Ovary (tissue), 9 donors: Measurements from ENCODE around the gene IQSEC3. TPM values are rescaled to one million over a fixed set of nuclear protein-coding genes. Genes with fewer than 3 reads are reported as not detected.
A peak's percentile ranks its signal among the peaks of the same experiment; 100 is the strongest.

Source experiments
- DNase-seq, 5 donors: peaks; one replicate each; pipeline ENCODE4 v3.0.0-alpha.2; 2019 to 2020
- H3K27ac ChIP-seq, 2 donors: fragments of 200-600 bp; one replicate each; pipeline versions ENCODE4 v1.5.1 to v1.8.0; 2019 to 2022
- H3K27me3 ChIP-seq: fragments of 200-600 bp; one replicate; pipeline ENCODE4 v1.8.0; 2022
- H3K36me3 ChIP-seq: fragments of 200-600 bp; sonication (generic); one replicate; pipeline ENCODE4 v1.5.1; 2019
- H3K4me1 ChIP-seq: one replicate; pipeline ENCODE4 v1.8.1; 2013; ENCODE audit warnings: mild to moderate bottlenecking, moderate library complexity; ENCODE audit not compliant: insufficient read depth
- H3K4me3 ChIP-seq: fragments of 200-600 bp; sonication (generic); one replicate; pipeline ENCODE4 v1.5.1; 2017
- H3K9me3 ChIP-seq, 2 donors: fragments of 200-600 bp in 1 of 2; sonication (generic) in 1 of 2; one replicate each; pipeline versions ENCODE4 v1.5.1 to v1.8.1; 2013 to 2019; ENCODE audit warnings: mild to moderate bottlenecking in 1 of 2, moderate library complexity in 1 of 2
- EP300 ChIP-seq: sonication (generic); formaldehyde crosslinking; IDR thresholded peaks from one replicate; pipeline ENCODE4 v1.6.1; 2017; ENCODE audit warnings: antibody characterized with exemption
- POLR2A ChIP-seq: fragments of 450-650 bp; IDR thresholded peaks from one replicate; pipeline ENCODE4 v1.6.1; 2017; ENCODE audit warnings: antibody characterized with exemption, mild to moderate bottlenecking, moderate library complexity
- WGBS, 3 donors: extraction: QIAGEN DNeasy Blood & Tissue Kit in 1 of 3; methylation state at CpG; one replicate each; pipeline versions ENCODE4 v1.1.5 to v1.1.7; 2013 to 2017; 5-methylcytosine and 5-hydroxymethylcytosine counted together
- intact Hi-C, 4 donors: fragments of 100-400 bp; cut with DNase I; formaldehyde crosslinking; loops; one replicate each; pipeline versions ENCODE4 v1.11.0 to v1.15.1; 2022 to 2023
- polyA plus RNA-seq, 2 donors: library from polyadenylated mRNA; stranded (reverse); fragments of 200-250 nt in 1 of 2; fragments of 350-450 nt in 1 of 2; fragmentation: Illumina TruSeq in 1 of 2; extraction: RNeasy Lipid Tissue Mini Kit (QIAGEN cat#74804) in 1 of 2; gene quantifications; one replicate each; pipeline ENCODE4 v1.2.3, GENCODE V29; 2013 to 2014
- total RNA-seq, 7 donors: library from RNA; depleted of rRNA in 2 of 7; stranded (reverse); fragments of >200 nt in 2 of 7; fragmentation: NEBNext Ultra II Directional in 3 of 7; extraction: Animal tissue kit (Norgen Biotek cat#: 25700) in 3 of 7; gene quantifications; one replicate each; pipeline versions ENCODE4 v1.1.0 to v1.2.4, GENCODE V29; 2016 to 2023
- TF ChIP-seq, protein P1 (sequence below), 3 donors: fragments of 450-650 bp in 2 of 3; fragments of 200-600 bp in 1 of 3; IDR thresholded peaks; one replicate each; pipeline versions ENCODE4 v1.5.1 to v1.8.0; 2016 to 2022; ENCODE audit warnings: antibody characterized with exemption in 3 of 3, mild to moderate bottlenecking in 1 of 3
- donor health status: DM: no; HTN: no; CAD: no; lungs with moderate emphysema.
- donor health status: DM: no; HTN: no; CAD: no.
- donor health status: Bipolar disorder and iron deficiency.
- donor health status: DM: yes; HTN: yes; CAD: no.
- donor health status: DM: no; HTN: no; CAD: no.
- donor health status: DM: yes; HTN: yes; CAD: no.

The IQSEC3 gene
- total and polyA plus RNA-seq, 9 donors: 0.88 to 10.0 (median 3.0) TPM

DNA sequence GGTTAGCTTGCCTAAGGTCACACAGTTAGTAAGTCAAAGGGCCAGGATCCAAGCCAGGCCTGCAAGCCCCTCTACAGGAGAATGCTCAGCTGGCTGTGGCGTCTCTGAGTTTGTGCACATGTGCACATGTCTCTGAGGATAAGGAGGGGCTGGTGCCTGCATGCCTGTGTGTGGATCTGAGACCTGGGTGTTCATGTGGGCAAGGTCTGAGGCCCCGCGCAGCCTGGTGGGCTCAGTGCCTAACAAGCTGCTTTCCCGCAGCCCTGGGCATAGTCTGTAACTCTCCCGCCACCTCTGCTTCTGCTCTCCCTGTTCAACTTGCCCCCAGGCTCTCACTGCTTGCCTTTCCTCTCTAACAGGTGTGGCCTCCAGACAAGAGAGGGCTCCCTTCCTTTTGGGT is 151.7 kb downstream of the IQSEC3 start:
- H3K27me3 ChIP-seq: no peaks in the 10 kb centered on the region
- WGBS, 3 donors: 74 to 83% (median 81%) methylated on average over 5 of the region's 5 CpGs
- DNase-seq: no peak
- no peaks in the 10 kb centered on the region for H3K4me1 ChIP-seq
- no peaks in the 10 kb centered on the region for H3K9me3 ChIP-seq
- intact Hi-C loops: no loop called here
- no peak overlapping the region for H3K4me3 ChIP-seq
- no peak overlapping the region for H3K27ac ChIP-seq
- TF ChIP-seq EP300 (no peak), POLR2A (no peak)
- TF ChIP-seq, protein P1, sequence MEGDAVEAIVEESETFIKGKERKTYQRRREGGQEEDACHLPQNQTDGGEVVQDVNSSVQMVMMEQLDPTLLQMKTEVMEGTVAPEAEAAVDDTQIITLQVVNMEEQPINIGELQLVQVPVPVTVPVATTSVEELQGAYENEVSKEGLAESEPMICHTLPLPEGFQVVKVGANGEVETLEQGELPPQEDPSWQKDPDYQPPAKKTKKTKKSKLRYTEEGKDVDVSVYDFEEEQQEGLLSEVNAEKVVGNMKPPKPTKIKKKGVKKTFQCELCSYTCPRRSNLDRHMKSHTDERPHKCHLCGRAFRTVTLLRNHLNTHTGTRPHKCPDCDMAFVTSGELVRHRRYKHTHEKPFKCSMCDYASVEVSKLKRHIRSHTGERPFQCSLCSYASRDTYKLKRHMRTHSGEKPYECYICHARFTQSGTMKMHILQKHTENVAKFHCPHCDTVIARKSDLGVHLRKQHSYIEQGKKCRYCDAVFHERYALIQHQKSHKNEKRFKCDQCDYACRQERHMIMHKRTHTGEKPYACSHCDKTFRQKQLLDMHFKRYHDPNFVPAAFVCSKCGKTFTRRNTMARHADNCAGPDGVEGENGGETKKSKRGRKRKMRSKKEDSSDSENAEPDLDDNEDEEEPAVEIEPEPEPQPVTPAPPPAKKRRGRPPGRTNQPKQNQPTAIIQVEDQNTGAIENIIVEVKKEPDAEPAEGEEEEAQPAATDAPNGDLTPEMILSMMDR (IDR thresholded peaks at IDR 0.05): no peak
- no peaks in the 10 kb centered on the region for H3K36me3 ChIP-seq

DNA sequence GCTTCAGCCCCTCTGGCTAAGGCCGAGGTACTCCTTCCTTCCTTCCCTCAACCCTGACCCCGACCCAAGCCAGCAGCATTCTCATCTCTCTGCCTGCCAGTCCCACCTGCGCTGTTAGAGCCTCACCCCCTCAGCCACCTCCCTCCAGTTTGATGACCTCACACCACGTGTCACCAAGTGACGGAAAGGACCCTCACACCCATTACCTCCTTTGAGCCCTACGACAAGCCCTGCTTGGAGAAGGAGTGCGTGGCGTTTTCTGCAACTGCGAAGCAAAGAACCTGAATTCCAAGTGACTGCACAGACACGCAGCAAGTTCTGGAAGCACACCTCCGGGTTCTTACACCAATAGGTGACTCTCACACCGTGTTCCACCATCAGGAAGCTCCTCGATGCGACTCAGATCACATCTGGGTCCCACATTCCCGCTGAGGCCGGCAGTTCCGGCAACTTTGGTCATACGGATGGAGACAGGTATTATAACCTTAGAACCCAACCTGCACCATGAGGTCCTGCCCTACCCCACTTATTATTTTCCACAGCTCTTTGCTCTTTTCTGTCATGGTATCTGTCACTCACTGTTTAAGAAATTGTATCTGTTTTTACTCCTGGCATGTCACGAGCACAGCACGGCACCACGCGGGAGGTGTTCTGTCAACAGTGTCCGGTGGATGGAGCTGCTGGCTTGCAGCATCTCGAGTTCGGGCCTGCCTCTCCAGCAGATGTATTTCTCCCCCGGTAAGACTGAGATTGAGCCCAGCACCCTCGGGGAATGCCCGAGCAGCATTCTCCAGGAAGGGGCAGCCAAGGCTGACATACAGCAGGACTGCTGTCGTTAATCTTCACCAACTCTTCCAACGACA is 152.4 kb downstream of the IQSEC3 start:
- Histone ChIP-seq H3K27me3 (no peaks in the 10 kb centered on the region), H3K9me3 (no peaks in the 10 kb centered on the region), H3K4me3 (no peak overlapping the region), H3K4me1 (no peaks in the 10 kb centered on the region), H3K27ac (no peak overlapping the region), H3K36me3 (no peaks in the 10 kb centered on the region)
- DNase-seq: no peak
- intact Hi-C loops: no loop called here
- TF ChIP-seq POLR2A: no peak
- 71 to 77% (median 77%) methylated on average over 30 of the region's 30 CpGs for WGBS, 3 donors

- H3K4me1 ChIP-seq: no peaks in the 10 kb centered on the region
- H3K4me3 ChIP-seq: no peak overlapping the region
- H3K9me3 ChIP-seq: no peaks in the 10 kb centered on the region
- 41 to 53% (median 43%) methylated on average over 15 to 17 of the region's 17 CpGs for WGBS, 3 donors
- no peaks in the 10 kb centered on the region for H3K27me3 ChIP-seq
- no peaks in the 10 kb centered on the region for H3K36me3 ChIP-seq
- intact Hi-C loops: no loop called here
- no peak overlapping the region for H3K27ac ChIP-seq
- no peak for TF ChIP-seq POLR2A
- TF ChIP-seq, protein P1 (IDR thresholded peaks at IDR 0.05): no peak
- no peak for TF ChIP-seq EP300
- DNase-seq: peak in 2 of 5 donors; percentile 31 to 62
Observed at GRCh38 chr12:219891-220352, 153.4 kb downstream of the IQSEC3 start.

GRCh38 chr12:220491-220890 is 153.9 kb downstream of the IQSEC3 start:
- H3K9me3 ChIP-seq: no peaks in the 10 kb centered on the region
- no peak for DNase-seq
- no peak overlapping the region for H3K27ac ChIP-seq
- H3K4me1 ChIP-seq: no peaks in the 10 kb centered on the region
- H3K4me3 ChIP-seq: no peak overlapping the region
- 47 to 61% (median 50%) methylated on average over 6 of the region's 6 CpGs for WGBS, 3 donors
- TF ChIP-seq EP300: no peak
- H3K36me3 ChIP-seq: no peaks in the 10 kb centered on the region
- intact Hi-C loops: no loop called here
- no peaks in the 10 kb centered on the region for H3K27me3 ChIP-seq

- Histone ChIP-seq H3K36me3 (no peaks in the 10 kb centered on the region), H3K4me1 (no peaks in the 10 kb centered on the region), H3K27ac (no peak overlapping the region), H3K9me3 (no peaks in the 10 kb centered on the region), H3K27me3 (no peaks in the 10 kb centered on the region), H3K4me3 (no peak overlapping the region)
- WGBS, 3 donors: 81 to 84% (median 83%) methylated on average over 14 to 19 of the region's 19 CpGs
- DNase-seq: no peak
- intact Hi-C loops: no loop called here
- TF ChIP-seq, protein P1 (IDR thresholded peaks at IDR 0.05): no peak
- no peak for TF ChIP-seq POLR2A
- no peak for TF ChIP-seq EP300
Observed at GRCh38 chr12:220946-221550, 154.5 kb downstream of the IQSEC3 start.
